SK-N-SH (cell line): ENCODE data around the gene U2AF1L4.

ENCODE experiments used
- CTCF ChIP-seq: fragments of 200-600 bp; sonication (generic); IDR thresholded peaks from 2 replicates; pipeline ENCODE4 v1.6.1; 2017; ENCODE audit warnings: antibody characterized with exemption, mild to moderate bottlenecking, moderate library complexity
- EP300 ChIP-seq, 2 experiments: IDR thresholded peaks; 2 replicates each; pipeline versions ENCODE4 v1.4.0 to v1.6.1; 2012; ENCODE audit warnings: borderline replicate concordance in 1 of 2, low read depth in 1 of 2, low read length in 1 of 2
- EZH2phosphoT487 ChIP-seq: fragments of 200-600 bp; sonication (generic); IDR thresholded peaks from 2 replicates; pipeline ENCODE4 v1.6.1; 2017; ENCODE audit warnings: low read depth, mixed run types, mild to moderate bottlenecking, antibody characterized with exemption, moderate library complexity, borderline replicate concordance
- FOXM1 ChIP-seq: IDR thresholded peaks from 2 replicates; pipeline ENCODE4 v1.4.0; 2012; ENCODE audit warnings: low read depth, mild to moderate bottlenecking
- GATA2 ChIP-seq: sonication (generic); formaldehyde crosslinking; IDR thresholded peaks from 2 replicates; pipeline ENCODE4 v1.5.0; 2020; ENCODE audit warnings: mild to moderate bottlenecking, missing genetic modification reagents
- MEF2A ChIP-seq: IDR thresholded peaks from 2 replicates; pipeline ENCODE4 v1.4.0; 2012; ENCODE audit warnings: low read depth, borderline replicate concordance
- PBX3 ChIP-seq: IDR thresholded peaks from 2 replicates; pipeline ENCODE4; 2012
- REST ChIP-seq: IDR thresholded peaks from 2 replicates; pipeline ENCODE4 v1.6.1; 2012; ENCODE audit warnings: mild to moderate bottlenecking, low read depth, low read length, moderate library complexity
- SMC3 ChIP-seq: IDR thresholded peaks from 2 replicates; pipeline ENCODE4 v1.6.1; 2012; ENCODE audit warnings: low read depth, low read length, improper control_type of control experiment

GRCh38 chr19:35766571-35767104 is 21.4 kb upstream of the U2AF1L4 start:
- TF ChIP-seq FOXM1 = no peak
- no peak for TF ChIP-seq PBX3
- TF ChIP-seq CTCF = no peak
- no peak for TF ChIP-seq EP300 (IDR thresholded peaks at IDR 0.05; ENCODE audit: borderline replicate concordance in 1 of 2, low read depth in 1 of 2, low read length in 1 of 2)
- TF ChIP-seq EZH2phosphoT487 = no peak
- no peak for TF ChIP-seq GATA2
- TF ChIP-seq REST = no peak
- no peak for TF ChIP-seq SMC3
- TF ChIP-seq MEF2A = no peak
